ENCODE results near the gene C3orf33. TPM values are rescaled to one million over a fixed set of nuclear protein-coding genes. Genes with fewer than 3 reads are reported as not detected.

Gene C3orf33
- total and polyA plus RNA-seq, 4 donors = 1.2 to 2.4 (median 1.7) TPM

DNA sequence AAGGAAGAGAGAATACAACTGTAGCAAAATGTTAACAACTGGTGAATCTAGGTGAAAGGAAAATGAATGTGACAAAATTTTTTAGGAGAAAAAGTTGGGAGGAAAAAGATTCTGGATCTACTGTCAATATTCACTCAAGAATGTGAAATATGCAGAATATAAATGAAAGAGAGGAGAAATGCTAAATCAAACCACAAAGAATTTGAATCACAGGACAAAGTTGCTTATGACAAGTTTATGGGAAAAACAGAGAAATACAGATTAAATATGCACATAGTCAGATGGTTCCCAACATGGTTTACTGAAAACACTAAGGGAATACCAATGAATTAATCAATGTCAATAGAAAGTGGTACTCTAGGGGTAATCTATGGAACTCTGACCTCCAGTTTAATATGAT, 27.6 kb downstream of the C3orf33 start:
- no peak for TF ChIP-seq EGR1 (IDR thresholded peaks at IDR 0.05; ENCODE audit: low read depth in 2 of 2)
- TF ChIP-seq YY1 (IDR thresholded peaks at IDR 0.05) = no peak
- TF ChIP-seq, protein P1, sequence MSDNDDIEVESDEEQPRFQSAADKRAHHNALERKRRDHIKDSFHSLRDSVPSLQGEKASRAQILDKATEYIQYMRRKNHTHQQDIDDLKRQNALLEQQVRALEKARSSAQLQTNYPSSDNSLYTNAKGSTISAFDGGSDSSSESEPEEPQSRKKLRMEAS (IDR thresholded peaks at IDR 0.05) = no peak
- TF ChIP-seq, protein P2, sequence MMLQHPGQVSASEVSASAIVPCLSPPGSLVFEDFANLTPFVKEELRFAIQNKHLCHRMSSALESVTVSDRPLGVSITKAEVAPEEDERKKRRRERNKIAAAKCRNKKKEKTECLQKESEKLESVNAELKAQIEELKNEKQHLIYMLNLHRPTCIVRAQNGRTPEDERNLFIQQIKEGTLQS (IDR thresholded peaks at IDR 0.05) = no peak
- no peaks in the 10 kb centered on the region for H3K4me1 ChIP-seq (ENCODE audit: control insufficient read depth in 4 of 4, insufficient read depth in 4 of 4, low read length in 3 of 4)
- peaks cover 0 to 2% (median 0%) of the 10 kb centered on the region in 4 donors for H3K36me3 ChIP-seq (ENCODE audit: control insufficient read depth in 4 of 4, insufficient read depth in 3 of 4, low read depth in 1 of 4, low read length in 3 of 4)
- no peaks in the 10 kb centered on the region for H3K27me3 ChIP-seq (ENCODE audit: control insufficient read depth in 4 of 4, insufficient read depth in 4 of 4, low read length in 3 of 4)
- no peak overlapping the region for H3K4me3 ChIP-seq (ENCODE audit: low read depth in 1 of 3, low read length in 3 of 3)
- no peak overlapping the region for H3K9ac ChIP-seq (ENCODE audit: low read depth in 1 of 2, low read length in 2 of 2)
- peaks cover 0 to 3% (median 0%) of the 10 kb centered on the region in 4 donors for H3K9me3 ChIP-seq (ENCODE audit: control insufficient read depth in 4 of 4, low read length in 3 of 4)
- H3K27ac ChIP-seq (ENCODE audit: low read depth in 1 of 2, low read length in 2 of 2) = no peak overlapping the region
- no peak for DNase-seq (ENCODE audit: low spot score)

DNA sequence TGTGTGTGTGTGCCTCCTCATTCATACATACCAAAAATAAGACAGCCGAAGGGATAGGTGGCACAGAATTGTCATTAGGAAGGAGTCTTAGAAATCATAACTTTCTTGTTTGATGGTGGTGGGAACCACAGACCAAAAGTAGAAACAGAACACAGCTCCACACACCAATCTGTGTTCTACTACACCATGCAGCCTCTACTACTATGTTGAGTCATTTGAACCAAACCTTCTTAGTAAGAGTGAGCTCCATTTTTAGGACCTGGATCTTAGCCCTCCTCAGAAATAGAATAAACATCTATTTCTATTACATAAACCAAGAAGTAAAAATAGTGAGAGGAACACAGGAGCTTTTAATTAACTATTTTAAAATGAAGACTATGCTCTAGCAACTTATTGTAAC, 33.3 kb downstream of the C3orf33 start:
- no peak for DNase-seq (ENCODE audit: low spot score)
- no peaks in the 10 kb centered on the region for H3K27me3 ChIP-seq (ENCODE audit: control insufficient read depth in 4 of 4, insufficient read depth in 4 of 4, low read length in 3 of 4)
- H3K4me3 ChIP-seq (ENCODE audit: low read depth in 1 of 3, low read length in 3 of 3) = no peak overlapping the region
- H3K9ac ChIP-seq (ENCODE audit: low read depth in 1 of 2, low read length in 2 of 2) = no peak overlapping the region
- H3K36me3 ChIP-seq (ENCODE audit: control insufficient read depth in 4 of 4, insufficient read depth in 3 of 4, low read depth in 1 of 4, low read length in 3 of 4) = peaks cover 0 to 9% (median 2%) of the 10 kb centered on the region in 4 donors
- no peak overlapping the region for H3K27ac ChIP-seq (ENCODE audit: low read depth in 1 of 2, low read length in 2 of 2)
- peaks cover 0 to 7% (median 5%) of the 10 kb centered on the region in 4 donors for H3K9me3 ChIP-seq (ENCODE audit: control insufficient read depth in 4 of 4, low read length in 3 of 4)
- TF ChIP-seq FOXA1 (IDR thresholded peaks at IDR 0.05) = no peak
- no peak for TF ChIP-seq JUND (IDR thresholded peaks at IDR 0.05)
- TF ChIP-seq RAD21 (IDR thresholded peaks at IDR 0.05) = no peak
- TF ChIP-seq EGR1 (IDR thresholded peaks at IDR 0.05; ENCODE audit: low read depth in 2 of 2) = no peak
- TF ChIP-seq, protein P1 (IDR thresholded peaks at IDR 0.05) = no peak
- 97% methylated on average over 1 of the region's 1 CpG for WGBS
- H3K4me1 ChIP-seq (ENCODE audit: control insufficient read depth in 4 of 4, insufficient read depth in 4 of 4, low read length in 3 of 4) = no peaks in the 10 kb centered on the region

DNA sequence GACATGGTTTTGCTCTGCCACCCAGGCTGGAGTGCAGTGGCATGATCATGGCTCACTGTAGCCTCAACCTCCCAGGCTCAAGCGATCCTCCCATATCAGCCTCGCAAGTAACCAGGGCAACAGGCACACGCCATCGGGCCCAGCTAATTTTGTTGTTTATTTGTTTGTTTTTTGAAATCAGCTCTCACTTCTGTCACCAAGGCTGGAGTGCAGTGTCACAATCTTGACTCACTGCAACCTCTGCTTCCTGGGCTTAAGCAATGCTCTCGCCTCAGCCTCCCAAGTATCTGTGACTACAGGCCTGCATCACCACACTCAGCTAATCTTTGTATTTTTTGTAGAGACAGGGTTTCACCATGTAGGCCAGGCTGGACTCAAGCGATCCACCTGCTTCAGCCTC, 35.0 kb downstream of the C3orf33 start:
- no peaks in the 10 kb centered on the region for H3K27me3 ChIP-seq (ENCODE audit: control insufficient read depth in 4 of 4, insufficient read depth in 4 of 4, low read length in 3 of 4)
- H3K27ac ChIP-seq (ENCODE audit: low read depth in 1 of 2, low read length in 2 of 2) = no peak overlapping the region
- peaks cover 0 to 7% (median 5%) of the 10 kb centered on the region in 4 donors for H3K9me3 ChIP-seq (ENCODE audit: control insufficient read depth in 4 of 4, low read length in 3 of 4)
- no peak overlapping the region for H3K4me3 ChIP-seq (ENCODE audit: low read depth in 1 of 3, low read length in 3 of 3)
- no peak for TF ChIP-seq YY1 (IDR thresholded peaks at IDR 0.05)
- TF ChIP-seq NR2F2 (IDR thresholded peaks at IDR 0.05) = no peak
- TF ChIP-seq SP1 (IDR thresholded peaks at IDR 0.05) = no peak
- no peak for TF ChIP-seq EGR1 (IDR thresholded peaks at IDR 0.05; ENCODE audit: low read depth in 2 of 2)
- no peak for TF ChIP-seq FOXA2 (IDR thresholded peaks at IDR 0.05)
- TF ChIP-seq, protein P2 (IDR thresholded peaks at IDR 0.05) = no peak
- TF ChIP-seq, protein P3, sequence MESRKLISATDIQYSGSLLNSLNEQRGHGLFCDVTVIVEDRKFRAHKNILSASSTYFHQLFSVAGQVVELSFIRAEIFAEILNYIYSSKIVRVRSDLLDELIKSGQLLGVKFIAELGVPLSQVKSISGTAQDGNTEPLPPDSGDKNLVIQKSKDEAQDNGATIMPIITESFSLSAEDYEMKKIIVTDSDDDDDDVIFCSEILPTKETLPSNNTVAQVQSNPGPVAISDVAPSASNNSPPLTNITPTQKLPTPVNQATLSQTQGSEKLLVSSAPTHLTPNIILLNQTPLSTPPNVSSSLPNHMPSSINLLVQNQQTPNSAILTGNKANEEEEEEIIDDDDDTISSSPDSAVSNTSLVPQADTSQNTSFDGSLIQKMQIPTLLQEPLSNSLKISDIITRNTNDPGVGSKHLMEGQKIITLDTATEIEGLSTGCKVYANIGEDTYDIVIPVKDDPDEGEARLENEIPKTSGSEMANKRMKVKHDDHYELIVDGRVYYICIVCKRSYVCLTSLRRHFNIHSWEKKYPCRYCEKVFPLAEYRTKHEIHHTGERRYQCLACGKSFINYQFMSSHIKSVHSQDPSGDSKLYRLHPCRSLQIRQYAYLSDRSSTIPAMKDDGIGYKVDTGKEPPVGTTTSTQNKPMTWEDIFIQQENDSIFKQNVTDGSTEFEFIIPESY (IDR thresholded peaks at IDR 0.05) = no peak
- TF ChIP-seq TAF1 (conservative IDR thresholded peaks at IDR 0.05) = no peak
- no peak for TF ChIP-seq FOXA1 (IDR thresholded peaks at IDR 0.05)
- TF ChIP-seq, protein P1 (IDR thresholded peaks at IDR 0.05) = no peak
- TF ChIP-seq HNF4A (conservative IDR thresholded peaks at IDR 0.05) = no peak
- no peak for TF ChIP-seq JUND (IDR thresholded peaks at IDR 0.05)
- no peak for TF ChIP-seq GABPA (IDR thresholded peaks at IDR 0.05 in 1 of 2, conservative IDR thresholded peaks at IDR 0.05 in 1 of 2)
- no peak for TF ChIP-seq RAD21 (IDR thresholded peaks at IDR 0.05)
- TF ChIP-seq, protein P4, sequence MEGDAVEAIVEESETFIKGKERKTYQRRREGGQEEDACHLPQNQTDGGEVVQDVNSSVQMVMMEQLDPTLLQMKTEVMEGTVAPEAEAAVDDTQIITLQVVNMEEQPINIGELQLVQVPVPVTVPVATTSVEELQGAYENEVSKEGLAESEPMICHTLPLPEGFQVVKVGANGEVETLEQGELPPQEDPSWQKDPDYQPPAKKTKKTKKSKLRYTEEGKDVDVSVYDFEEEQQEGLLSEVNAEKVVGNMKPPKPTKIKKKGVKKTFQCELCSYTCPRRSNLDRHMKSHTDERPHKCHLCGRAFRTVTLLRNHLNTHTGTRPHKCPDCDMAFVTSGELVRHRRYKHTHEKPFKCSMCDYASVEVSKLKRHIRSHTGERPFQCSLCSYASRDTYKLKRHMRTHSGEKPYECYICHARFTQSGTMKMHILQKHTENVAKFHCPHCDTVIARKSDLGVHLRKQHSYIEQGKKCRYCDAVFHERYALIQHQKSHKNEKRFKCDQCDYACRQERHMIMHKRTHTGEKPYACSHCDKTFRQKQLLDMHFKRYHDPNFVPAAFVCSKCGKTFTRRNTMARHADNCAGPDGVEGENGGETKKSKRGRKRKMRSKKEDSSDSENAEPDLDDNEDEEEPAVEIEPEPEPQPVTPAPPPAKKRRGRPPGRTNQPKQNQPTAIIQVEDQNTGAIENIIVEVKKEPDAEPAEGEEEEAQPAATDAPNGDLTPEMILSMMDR (IDR thresholded peaks at IDR 0.05; ENCODE audit: low read depth, low read length, missing input control) = no peak
- TF ChIP-seq, protein P5, sequence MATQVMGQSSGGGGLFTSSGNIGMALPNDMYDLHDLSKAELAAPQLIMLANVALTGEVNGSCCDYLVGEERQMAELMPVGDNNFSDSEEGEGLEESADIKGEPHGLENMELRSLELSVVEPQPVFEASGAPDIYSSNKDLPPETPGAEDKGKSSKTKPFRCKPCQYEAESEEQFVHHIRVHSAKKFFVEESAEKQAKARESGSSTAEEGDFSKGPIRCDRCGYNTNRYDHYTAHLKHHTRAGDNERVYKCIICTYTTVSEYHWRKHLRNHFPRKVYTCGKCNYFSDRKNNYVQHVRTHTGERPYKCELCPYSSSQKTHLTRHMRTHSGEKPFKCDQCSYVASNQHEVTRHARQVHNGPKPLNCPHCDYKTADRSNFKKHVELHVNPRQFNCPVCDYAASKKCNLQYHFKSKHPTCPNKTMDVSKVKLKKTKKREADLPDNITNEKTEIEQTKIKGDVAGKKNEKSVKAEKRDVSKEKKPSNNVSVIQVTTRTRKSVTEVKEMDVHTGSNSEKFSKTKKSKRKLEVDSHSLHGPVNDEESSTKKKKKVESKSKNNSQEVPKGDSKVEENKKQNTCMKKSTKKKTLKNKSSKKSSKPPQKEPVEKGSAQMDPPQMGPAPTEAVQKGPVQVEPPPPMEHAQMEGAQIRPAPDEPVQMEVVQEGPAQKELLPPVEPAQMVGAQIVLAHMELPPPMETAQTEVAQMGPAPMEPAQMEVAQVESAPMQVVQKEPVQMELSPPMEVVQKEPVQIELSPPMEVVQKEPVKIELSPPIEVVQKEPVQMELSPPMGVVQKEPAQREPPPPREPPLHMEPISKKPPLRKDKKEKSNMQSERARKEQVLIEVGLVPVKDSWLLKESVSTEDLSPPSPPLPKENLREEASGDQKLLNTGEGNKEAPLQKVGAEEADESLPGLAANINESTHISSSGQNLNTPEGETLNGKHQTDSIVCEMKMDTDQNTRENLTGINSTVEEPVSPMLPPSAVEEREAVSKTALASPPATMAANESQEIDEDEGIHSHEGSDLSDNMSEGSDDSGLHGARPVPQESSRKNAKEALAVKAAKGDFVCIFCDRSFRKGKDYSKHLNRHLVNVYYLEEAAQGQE (IDR thresholded peaks at IDR 0.05) = no peak
- no peak for TF ChIP-seq RXRA (IDR thresholded peaks at IDR 0.05)
- no peak for TF ChIP-seq HNF4G (IDR thresholded peaks at IDR 0.05)
- DNase-seq (ENCODE audit: low spot score) = no peak
- H3K4me1 ChIP-seq (ENCODE audit: control insufficient read depth in 4 of 4, insufficient read depth in 4 of 4, low read length in 3 of 4) = no peaks in the 10 kb centered on the region
- peaks cover 0 to 9% (median 2%) of the 10 kb centered on the region in 4 donors for H3K36me3 ChIP-seq (ENCODE audit: control insufficient read depth in 4 of 4, insufficient read depth in 3 of 4, low read depth in 1 of 4, low read length in 3 of 4)
- H3K9ac ChIP-seq (ENCODE audit: low read depth in 1 of 2, low read length in 2 of 2) = no peak overlapping the region
- WGBS = 96% methylated on average over 6 of the region's 6 CpGs

All from liver (tissue), 9 donors.